ENCODE results near the gene HOMER2. TPM values are rescaled to one million over a fixed set of nuclear protein-coding genes. Genes with fewer than 3 reads are reported as not detected.

The HOMER2 gene
- total and polyA plus RNA-seq, 2 of the 13 experiments (the other 11 are each of a cell fraction or from before 2014, with no cell fraction given): 12.9 to 14.1 TPM

GRCh38 chr15:82923744-82924143 lies 28.8 kb downstream of the HOMER2 start (continued):
- TF ChIP-seq E2F5 (CRISPR knock-in tag; conservative IDR thresholded peaks at IDR 0.05) (no peak), ZNF567 (CRISPR knock-in tag; IDR thresholded peaks at IDR 0.05; ENCODE audit: borderline replicate concordance) (no peak), MBD4 (IDR thresholded peaks at IDR 0.05; ENCODE audit: borderline replicate concordance, low read length) (no peak), HOXA5 (CRISPR knock-in tag; IDR thresholded peaks at IDR 0.05) (no peak), RFXANK (CRISPR knock-in tag; IDR thresholded peaks at IDR 0.05) (no peak), ZNF124 (CRISPR knock-in tag; IDR thresholded peaks at IDR 0.05) (no peak), GATAD2A (CRISPR knock-in tag; IDR thresholded peaks at IDR 0.05) (no peak), ZNF629 (CRISPR knock-in tag; conservative IDR thresholded peaks at IDR 0.05) (no peak)

GRCh38 chr15:82922737-82923136 lies 29.8 kb downstream of the HOMER2 start:
- Histone ChIP-seq H3K4me1 (ENCODE audit: insufficient read depth, low read length) (peaks cover 49% of the 10 kb centered on the region), H4K20me1 (ENCODE audit: insufficient read depth, low read length) (no peaks in the 10 kb centered on the region), H3K4me2 (ENCODE audit: low read depth, low read length) (no peak overlapping the region), H3K79me2 (ENCODE audit: insufficient read depth, low read length) (no peaks in the 10 kb centered on the region), H3K4me3 (replicated peaks in 1 of 3; ENCODE audit: insufficient read depth in 1 of 3, low read depth in 2 of 3, low read length in 3 of 3) (no peak overlapping the region), H3K27me3 (ENCODE audit: control insufficient read depth in 1 of 2, insufficient read depth in 2 of 2, low read length in 2 of 2) (no peaks in the 10 kb centered on the region; a peak in 1 of 5 replicates), H3K9ac (ENCODE audit: insufficient read depth, low read depth, low read length) (no peak overlapping the region), H3K27ac (ENCODE audit: extremely low read length, insufficient read depth, low read length) (no peak overlapping the region), H3K36me3 (replicated peaks in 1 of 2; ENCODE audit: control insufficient read depth in 1 of 2, insufficient read depth in 2 of 2, low read length in 2 of 2) (no peaks in the 10 kb centered on the region), H3K9me3 (ENCODE audit: low read length) (no peaks in the 10 kb centered on the region), H2AFZ (ENCODE audit: low read length) (no peak overlapping the region)
- TF ChIP-seq FOXK1 (CRISPR knock-in tag; IDR thresholded peaks at IDR 0.05; ENCODE audit: borderline replicate concordance, low read depth) (no peak), KLF15 (CRISPR knock-in tag; IDR thresholded peaks at IDR 0.05; ENCODE audit: borderline replicate concordance) (no peak), ZSCAN25 (CRISPR knock-in tag; IDR thresholded peaks at IDR 0.05) (peak; percentile 60; the same call in 1 of the 2 replicates), ZNF639 (CRISPR knock-in tag; conservative IDR thresholded peaks at IDR 0.05) (no peak), JUND (CRISPR knock-in tag; IDR thresholded peaks at IDR 0.05) (no peak), TERF1 (CRISPR knock-in tag; IDR thresholded peaks at IDR 0.05) (no peak)
- 76% methylated on average over 4 of the region's 4 CpGs for WGBS (ENCODE audit: low lambda C conversion rate)
- BruUV-seq (replicated peaks): no TSS peak
- CTCF ChIA-PET (ENCODE audit: low intra/inter-chr PET ratio, low total read pairs): no interaction called here
- no peak for DNase-seq (ENCODE audit: low spot score)
- intact Hi-C loops (cut with micrococcal nuclease; ENCODE audit: unreplicated experiment) (no loop called here), in situ Hi-C loops (cut with HindIII; ENCODE audit: extremely low pct_ligation_motif_present, low pct_unique_long_range_greater_than_20kb) (no loop called here)
- FAIRE-seq: no peak
- no peak for ATAC-seq
- POLR2A ChIA-PET: no interaction called here
